ENCODE measurements around the gene TRIP10. TPM values are rescaled to one million over a fixed set of nuclear protein-coding genes. Genes with fewer than 3 reads are reported as not detected.

Gene TRIP10
- total and polyA plus RNA-seq, 2 of the 4 experiments (the other 2 are of a cell fraction), result 39.1 to 47.0 TPM

GRCh38 chr19:6706633-6706958 is 32.9 kb upstream of the TRIP10 start:
- no peak overlapping the region for H4K5ac ChIP-seq (ENCODE audit: low read depth, low read length)
- no peak overlapping the region for H3K23ac ChIP-seq (ENCODE audit: low read depth, low read length)
- no peak overlapping the region for H3K4me2 ChIP-seq (ENCODE audit: low read depth, low read length)
- DNase-seq, result no peak
- no peak overlapping the region for H3K9ac ChIP-seq (ENCODE audit: low read depth, low read length)
- H3K4me1 ChIP-seq (ENCODE audit: control insufficient read depth, insufficient read depth, low read length), result no peaks in the 10 kb centered on the region
- no peaks in the 10 kb centered on the region for H3K36me3 ChIP-seq (ENCODE audit: control insufficient read depth, insufficient read depth, low read length)
- H2BK20ac ChIP-seq (ENCODE audit: low read depth, low read length), result no peak overlapping the region
- no peak overlapping the region for H4K91ac ChIP-seq (ENCODE audit: insufficient read depth, low read depth, low read length)
- no peaks in the 10 kb centered on the region for H3K9me3 ChIP-seq (ENCODE audit: control insufficient read depth, insufficient read depth, low read length)
- peaks cover 2% of the 10 kb centered on the region; the same call in 1 of the 2 replicates for H3K27me3 ChIP-seq (ENCODE audit: control insufficient read depth, insufficient read depth, low read length)
- WGBS, 2 experiments (ENCODE audit: extremely low coverage in 2 of 2, insufficient read length in 1 of 2), result 40% methylated on average over 1 of the region's 3 CpGs; no CpG with 5 or more reads in 1 of the 2 experiments
- H4K20me1 ChIP-seq (ENCODE audit: insufficient read depth, low read length), result no peaks in the 10 kb centered on the region
- BruUV-seq (replicated peaks), result no TSS peak
- no peak overlapping the region for H3K18ac ChIP-seq (ENCODE audit: low read depth, low read length)
- no peak overlapping the region for H2BK120ac ChIP-seq (ENCODE audit: low read depth, low read length)
- no peak overlapping the region for H2BK5ac ChIP-seq (ENCODE audit: low read depth, low read length, poor library complexity, severe bottlenecking)
- no peak overlapping the region for H2AFZ ChIP-seq (replicated peaks; ENCODE audit: low read length, poor library complexity)
- TF ChIP-seq MAZ (IDR thresholded peaks at IDR 0.05; ENCODE audit: borderline replicate concordance, low read depth, low read length) (no peak), CHD1 (IDR thresholded peaks at IDR 0.05; ENCODE audit: low read depth, low read length) (no peak), RFX5 (IDR thresholded peaks at IDR 0.05; ENCODE audit: low read depth, low read length) (no peak), NFE2L2 (IDR thresholded peaks at IDR 0.05; ENCODE audit: low read depth, low read length) (no peak), CEBPB (IDR thresholded peaks at IDR 0.05; ENCODE audit: low read depth, low read length) (no peak), RAD21 (IDR thresholded peaks at IDR 0.05; ENCODE audit: low read length) (no peak), RCOR1 (IDR thresholded peaks at IDR 0.05; ENCODE audit: insufficient replicate concordance, low read length) (no peak), POLR2A (IDR thresholded peaks at IDR 0.05; ENCODE audit: low read depth, low read length) (no peak), MAFK (IDR thresholded peaks at IDR 0.05; ENCODE audit: low read depth, low read length) (no peak), SMC3 (IDR thresholded peaks at IDR 0.05; ENCODE audit: low read depth, low read length) (no peak), FOS (IDR thresholded peaks at IDR 0.05; ENCODE audit: low read depth, low read length) (no peak), BHLHE40 (IDR thresholded peaks at IDR 0.05; ENCODE audit: low read depth, low read length) (no peak)
- TF ChIP-seq, protein P1, sequence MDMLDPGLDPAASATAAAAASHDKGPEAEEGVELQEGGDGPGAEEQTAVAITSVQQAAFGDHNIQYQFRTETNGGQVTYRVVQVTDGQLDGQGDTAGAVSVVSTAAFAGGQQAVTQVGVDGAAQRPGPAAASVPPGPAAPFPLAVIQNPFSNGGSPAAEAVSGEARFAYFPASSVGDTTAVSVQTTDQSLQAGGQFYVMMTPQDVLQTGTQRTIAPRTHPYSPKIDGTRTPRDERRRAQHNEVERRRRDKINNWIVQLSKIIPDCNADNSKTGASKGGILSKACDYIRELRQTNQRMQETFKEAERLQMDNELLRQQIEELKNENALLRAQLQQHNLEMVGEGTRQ (IDR thresholded peaks at IDR 0.05; ENCODE audit: low read depth, low read length), result no peak
- TF ChIP-seq, protein P2, sequence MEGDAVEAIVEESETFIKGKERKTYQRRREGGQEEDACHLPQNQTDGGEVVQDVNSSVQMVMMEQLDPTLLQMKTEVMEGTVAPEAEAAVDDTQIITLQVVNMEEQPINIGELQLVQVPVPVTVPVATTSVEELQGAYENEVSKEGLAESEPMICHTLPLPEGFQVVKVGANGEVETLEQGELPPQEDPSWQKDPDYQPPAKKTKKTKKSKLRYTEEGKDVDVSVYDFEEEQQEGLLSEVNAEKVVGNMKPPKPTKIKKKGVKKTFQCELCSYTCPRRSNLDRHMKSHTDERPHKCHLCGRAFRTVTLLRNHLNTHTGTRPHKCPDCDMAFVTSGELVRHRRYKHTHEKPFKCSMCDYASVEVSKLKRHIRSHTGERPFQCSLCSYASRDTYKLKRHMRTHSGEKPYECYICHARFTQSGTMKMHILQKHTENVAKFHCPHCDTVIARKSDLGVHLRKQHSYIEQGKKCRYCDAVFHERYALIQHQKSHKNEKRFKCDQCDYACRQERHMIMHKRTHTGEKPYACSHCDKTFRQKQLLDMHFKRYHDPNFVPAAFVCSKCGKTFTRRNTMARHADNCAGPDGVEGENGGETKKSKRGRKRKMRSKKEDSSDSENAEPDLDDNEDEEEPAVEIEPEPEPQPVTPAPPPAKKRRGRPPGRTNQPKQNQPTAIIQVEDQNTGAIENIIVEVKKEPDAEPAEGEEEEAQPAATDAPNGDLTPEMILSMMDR (conservative IDR thresholded peaks at IDR 0.05; ENCODE audit: low read depth, low read length), result no peak
- TF ChIP-seq, protein P3, sequence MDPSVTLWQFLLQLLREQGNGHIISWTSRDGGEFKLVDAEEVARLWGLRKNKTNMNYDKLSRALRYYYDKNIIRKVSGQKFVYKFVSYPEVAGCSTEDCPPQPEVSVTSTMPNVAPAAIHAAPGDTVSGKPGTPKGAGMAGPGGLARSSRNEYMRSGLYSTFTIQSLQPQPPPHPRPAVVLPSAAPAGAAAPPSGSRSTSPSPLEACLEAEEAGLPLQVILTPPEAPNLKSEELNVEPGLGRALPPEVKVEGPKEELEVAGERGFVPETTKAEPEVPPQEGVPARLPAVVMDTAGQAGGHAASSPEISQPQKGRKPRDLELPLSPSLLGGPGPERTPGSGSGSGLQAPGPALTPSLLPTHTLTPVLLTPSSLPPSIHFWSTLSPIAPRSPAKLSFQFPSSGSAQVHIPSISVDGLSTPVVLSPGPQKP (IDR thresholded peaks at IDR 0.05; ENCODE audit: borderline replicate concordance, low read depth, low read length), result no peak
- in situ Hi-C loops (cut with MboI; ENCODE audit: low sequenced_read_pairs) (no loop called here), dilution Hi-C loops (cut with HindIII; ENCODE audit: low sequenced_read_pairs, unreplicated experiment) (no loop called here), intact Hi-C loops (cut with micrococcal nuclease) (no loop called here)
- no peaks in the 10 kb centered on the region for H3K79me1 ChIP-seq (ENCODE audit: low read depth in 1 of 2, low read length in 2 of 2)
- H3K4me3 ChIP-seq (ENCODE audit: insufficient read depth, low read depth, low read length), result no peak overlapping the region
- CTCF ChIA-PET, result no interaction called here
- H3K14ac ChIP-seq (replicated peaks; ENCODE audit: low read depth, low read length), result no peak overlapping the region
- no peak overlapping the region for H2AK5ac ChIP-seq (ENCODE audit: low read depth, low read length)
- H4K8ac ChIP-seq (ENCODE audit: low read depth in 2 of 2, low read length in 2 of 2), result no peak overlapping the region
- H3K56ac ChIP-seq (ENCODE audit: extremely low read depth, insufficient read depth, low read length), result no peak overlapping the region
- POLR2A ChIA-PET (ENCODE audit: unreplicated experiment), result no interaction called here
- no peak overlapping the region for H2AK9ac ChIP-seq (replicated peaks; ENCODE audit: low read depth, low read length, poor library complexity)
- no peak overlapping the region for H2BK15ac ChIP-seq (ENCODE audit: low read depth, low read length)
- H3K9me1 ChIP-seq (ENCODE audit: insufficient read depth, low read length), result no peaks in the 10 kb centered on the region
- ATAC-seq (ENCODE audit: low read depth), result no peak
- H3K27ac ChIP-seq (ENCODE audit: insufficient read depth, low read length), result no peak overlapping the region
- no peak overlapping the region for H3K4ac ChIP-seq (ENCODE audit: low read depth, low read length)
